Right kidney (tissue), 1 donor: ENCODE measurements around the gene RANBP3.
"Not testable (repeated sequence)": the region's sequence is repeated elsewhere in the genome, so short reads cannot be mapped to it uniquely, and the experiment has no call there.

ENCODE experiments used
- DNase-seq: peaks from one replicate; pipeline ENCODE4 v3.0.0-alpha.2; 2016

RANBP3 gene

DNA sequence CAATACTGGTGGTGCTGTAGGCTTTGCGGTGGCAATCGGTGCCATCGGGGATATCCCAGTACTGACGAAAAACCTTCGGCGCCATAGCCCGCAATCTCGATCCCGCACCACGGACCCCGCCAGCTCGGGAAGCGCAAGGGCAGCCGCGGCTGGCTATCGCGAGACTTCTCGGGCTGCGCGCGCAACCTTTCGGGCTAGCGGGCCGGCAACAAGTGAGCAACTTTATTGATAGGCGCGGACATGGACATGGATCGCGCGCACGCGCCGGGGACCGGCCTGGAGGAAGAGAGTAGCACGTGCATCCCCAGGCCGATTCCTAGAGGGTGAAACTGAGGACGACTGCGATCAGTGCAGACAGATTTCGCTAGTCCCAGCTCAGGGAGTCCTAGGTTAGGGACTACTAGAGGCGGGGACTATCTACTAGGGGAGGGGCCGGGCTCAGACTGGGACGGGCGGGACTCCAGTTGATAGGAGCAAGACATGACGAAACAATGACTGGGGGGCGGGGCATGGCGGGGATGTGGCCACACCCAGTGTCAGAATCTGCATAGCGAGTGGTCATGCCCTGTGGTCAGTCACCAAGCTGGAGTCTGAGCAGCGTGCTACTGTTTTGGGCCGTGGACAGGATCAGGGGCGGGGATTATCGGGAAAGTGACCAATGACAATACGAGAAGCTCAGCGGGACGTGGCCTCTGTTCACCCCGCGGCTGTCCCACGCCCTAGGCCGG lies 74.2 kb downstream of the RANBP3 start, which contains the start of gene NDUFA11:
TSS of gene NDUFA11 (minus strand) at position 167 of the 728 bp plus-strand sequence. CDS start at position 85, 82 bp downstream.
- peak; percentile 98 for DNase-seq

GRCh38 chr19:5903056-5903623 lies 74.8 kb downstream of the RANBP3 start:
- DNase-seq, result no peak

DNA sequence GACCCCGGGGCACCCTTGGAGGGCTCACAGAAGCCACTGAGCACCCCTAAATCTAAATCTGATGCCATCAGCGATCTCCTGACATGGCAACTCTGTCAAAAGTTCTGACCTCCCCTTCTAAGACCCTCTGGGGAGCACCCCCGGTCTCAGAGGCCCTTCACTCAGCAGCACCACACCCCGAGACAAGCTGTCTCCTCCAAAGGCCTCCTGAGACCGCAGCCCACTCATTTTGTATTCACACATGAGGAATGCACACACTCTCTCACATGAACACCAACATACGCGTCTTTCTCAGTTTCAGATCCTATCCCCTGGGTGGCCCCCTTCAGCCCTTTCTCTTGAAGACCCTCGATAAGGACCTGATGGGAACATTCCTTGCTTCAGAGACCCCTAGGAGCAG lies 77.0 kb downstream of the RANBP3 start:
- DNase-seq, result no peak

- DNase-seq, result no peak
These were observed 78.0 kb downstream of the RANBP3 start for GRCh38 chr19:5899728-5900526.

DNA sequence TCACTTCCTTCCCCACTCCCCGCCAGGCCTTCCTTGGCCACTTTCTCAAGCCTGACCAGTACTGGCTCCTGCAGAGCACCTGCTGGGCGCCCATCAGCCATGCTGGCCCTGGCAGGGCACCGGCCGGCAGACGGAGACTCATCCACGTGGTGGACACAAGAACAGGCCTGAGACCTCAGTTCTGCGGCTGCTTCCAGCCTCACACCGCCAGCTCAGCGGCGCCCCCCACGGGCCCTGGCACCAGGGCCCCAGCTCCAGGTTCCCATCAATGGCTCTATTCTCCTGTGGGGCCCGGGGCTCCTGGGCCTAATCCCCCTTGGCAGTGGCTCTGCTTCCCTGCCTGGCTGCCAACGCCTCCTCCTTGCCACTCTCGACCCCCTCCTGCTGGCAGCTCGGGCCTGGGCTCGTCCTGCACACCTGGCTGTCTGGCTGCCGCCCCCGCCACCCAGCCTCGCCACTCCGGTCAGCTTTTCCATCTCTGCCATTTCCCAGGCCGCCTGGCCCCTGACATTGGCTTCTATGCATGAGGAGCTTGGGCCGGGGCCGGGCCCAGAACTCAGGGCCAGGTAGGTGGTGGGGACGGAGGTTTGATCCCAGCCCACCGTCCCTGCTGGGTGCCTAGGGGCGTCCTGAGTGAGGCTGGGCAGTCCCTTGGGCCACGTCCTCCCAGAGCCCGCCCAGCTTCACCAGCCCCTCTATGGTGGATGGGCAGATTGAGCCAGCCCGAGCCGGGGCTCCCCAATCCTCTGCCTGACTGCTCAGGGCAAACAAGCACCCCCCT lies 80.6 kb downstream of the RANBP3 start:
- DNase-seq, result no peak

GRCh38 chr19:5896365-5897076 lies 81.4 kb downstream of the RANBP3 start:
- no peak for DNase-seq

DNA sequence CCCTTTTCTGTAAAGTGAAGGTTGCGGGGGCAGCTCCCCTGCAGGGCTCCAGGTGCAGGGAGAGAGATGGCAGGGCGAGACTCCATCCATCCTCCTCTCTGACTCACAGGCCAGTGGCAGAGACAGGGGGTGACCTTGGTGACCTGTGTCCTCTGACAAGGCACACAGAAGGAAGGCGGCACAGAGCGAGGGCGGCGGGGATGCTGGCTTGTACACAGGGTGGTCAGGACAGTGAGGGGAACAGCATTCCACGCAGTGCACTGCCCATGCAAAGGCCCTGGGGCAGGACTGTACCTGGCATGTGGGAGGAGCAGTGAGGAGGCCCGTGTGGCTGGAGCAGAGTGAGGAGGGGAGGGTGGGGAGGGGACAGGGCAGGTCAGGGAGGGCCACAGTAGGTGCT lies 82.0 kb downstream of the RANBP3 start:
- no peak for DNase-seq

DNA sequence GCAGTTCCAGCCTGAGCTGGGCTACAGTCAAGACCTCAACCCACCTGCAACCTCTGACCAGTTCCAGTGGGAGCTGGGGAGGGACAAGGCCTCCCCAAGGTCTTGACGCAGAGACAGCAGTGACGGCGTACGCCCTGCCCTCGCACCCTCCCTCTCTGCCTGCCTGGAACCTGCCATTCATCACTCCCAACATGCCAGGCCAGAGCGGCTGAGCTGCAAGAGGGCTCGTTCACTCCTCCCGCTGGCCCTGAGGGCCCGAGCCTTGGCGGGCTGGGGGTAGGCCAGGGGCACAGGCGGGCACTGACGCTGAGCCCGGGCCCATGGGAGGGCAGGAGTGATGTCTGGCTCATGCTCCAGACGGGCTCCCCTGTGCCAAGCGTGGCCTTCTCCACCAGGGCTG lies 82.5 kb downstream of the RANBP3 start:
- no peak for DNase-seq

GRCh38 chr19:5894704-5895349 lies 83.1 kb downstream of the RANBP3 start:
- no peak for DNase-seq

- DNase-seq, result peak; percentile 61
These were observed 83.8 kb downstream of the RANBP3 start for GRCh38 chr19:5893907-5894703.

- no peak for DNase-seq
These were observed 84.5 kb downstream of the RANBP3 start for GRCh38 chr19:5893296-5893903.

DNA sequence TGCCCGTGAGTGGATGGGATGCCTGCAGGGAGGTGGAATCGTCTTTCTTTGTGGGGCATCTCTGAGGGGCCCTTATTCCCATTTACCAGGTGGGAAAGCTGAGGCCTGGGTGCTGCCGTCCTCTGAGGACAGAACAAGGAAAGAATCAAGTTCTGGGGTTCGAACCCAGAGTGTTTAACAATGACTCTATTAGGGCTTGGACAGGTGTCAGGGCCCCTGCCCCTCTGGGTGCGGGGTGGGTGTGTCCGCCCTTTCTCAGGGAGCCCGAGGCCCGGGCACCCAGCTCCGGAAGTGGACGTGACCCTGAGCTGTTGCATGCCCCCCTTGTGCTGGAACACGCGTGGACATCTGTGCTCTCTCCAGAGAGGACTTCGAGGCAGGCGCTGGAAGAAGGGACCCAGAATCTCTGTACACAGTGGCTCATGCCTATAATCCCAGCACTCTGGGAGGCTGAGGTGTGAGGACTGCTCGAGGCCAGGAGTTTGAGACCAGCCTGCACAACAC lies 85.1 kb downstream of the RANBP3 start:
- DNase-seq, result no peak

GRCh38 chr19:5891938-5892771 lies 85.8 kb downstream of the RANBP3 start:
- DNase-seq, result peak; percentile 77

GRCh38 chr19:5891572-5891937 lies 86.4 kb downstream of the RANBP3 start:
- DNase-seq, result no peak

DNA sequence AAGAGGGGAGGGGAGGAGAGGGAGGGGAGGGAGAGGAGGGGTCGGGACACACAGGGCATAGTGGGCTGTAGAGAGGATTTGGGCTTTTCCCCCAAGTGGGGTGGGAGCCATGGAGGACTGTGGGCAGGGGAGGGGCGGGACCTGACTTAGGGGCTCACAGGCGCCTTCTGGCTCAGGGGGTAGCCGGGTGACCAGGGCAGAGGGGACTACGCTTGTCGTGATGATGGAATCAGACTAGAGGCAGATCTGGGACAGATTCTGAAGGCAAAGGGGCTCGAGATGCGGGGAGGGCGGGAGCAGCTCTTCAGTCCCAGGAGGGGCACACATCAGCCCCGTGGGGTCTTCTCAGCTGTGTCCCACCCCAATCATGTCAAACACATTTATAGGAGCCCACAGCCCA lies 87.8 kb downstream of the RANBP3 start:
- no peak for DNase-seq

GRCh38 chr19:5889288-5889971 lies 88.5 kb downstream of the RANBP3 start:
- DNase-seq, result no peak

DNA sequence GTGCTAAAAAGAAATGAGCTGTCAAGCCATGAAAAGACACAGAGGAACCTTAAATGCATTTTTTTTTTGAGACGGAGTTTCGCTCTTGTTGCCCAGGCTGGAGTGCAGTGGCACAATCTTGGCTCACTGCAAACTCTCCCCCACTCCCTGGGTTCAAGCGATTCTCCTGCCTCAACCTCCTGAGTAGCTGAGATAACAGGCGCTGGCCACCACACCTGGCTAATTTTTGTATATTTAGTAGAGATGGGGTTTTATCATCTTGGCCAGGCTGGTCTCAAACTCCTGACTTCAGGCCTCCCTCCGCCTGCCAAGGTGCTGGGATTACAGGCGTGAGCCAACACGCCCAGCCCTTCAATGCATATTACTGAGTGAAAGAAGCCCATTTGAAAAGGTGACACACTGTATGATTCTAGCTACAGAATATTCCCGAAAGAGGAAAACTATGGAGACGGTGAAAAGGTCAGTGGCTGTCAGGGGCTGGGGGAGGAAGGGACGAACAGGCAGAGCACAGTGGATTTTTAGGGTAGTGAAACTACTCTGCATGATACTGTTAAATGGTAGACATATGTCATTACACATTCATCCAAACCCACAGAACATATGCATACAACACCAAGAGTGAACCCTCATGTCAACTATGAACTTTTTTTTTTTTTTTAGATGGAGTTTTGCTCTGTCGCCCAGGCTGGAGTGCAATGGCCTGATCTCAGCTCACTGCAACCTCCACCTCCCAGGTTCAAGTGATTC lies 93.7 kb downstream of the RANBP3 start:
- DNase-seq, result not testable (repeated sequence)
